ENCODE data around the gene SMAD5. TPM values are rescaled to one million over a fixed set of nuclear protein-coding genes. Genes with fewer than 3 reads are reported as not detected.

The SMAD5 gene
- total and polyA plus RNA-seq, 2 experiments from 2014 or later, result 37.5 to 56.6 TPM

- Mint-ChIP-seq H3K27ac (no peak overlapping the region), H3K9me3 (no peaks in the 10 kb centered on the region)
Measured at GRCh38 chr5:136174021-136174659, 41.5 kb downstream of the SMAD5 start.

GRCh38 chr5:136182618-136183017 is 50.0 kb downstream of the SMAD5 start:
- DNase-seq (ENCODE audit: low spot score), result no peak
- H3K36me3 Mint-ChIP-seq (ENCODE audit: low read depth), result peaks cover 9% of the 10 kb centered on the region; the same call in 2 of the 3 replicates
- H3K36me3 ChIP-seq (ENCODE audit: insufficient read depth), result no peaks in the 10 kb centered on the region
- H3K27ac Mint-ChIP-seq, result no peak overlapping the region
- no peaks in the 10 kb centered on the region for H3K4me1 ChIP-seq (ENCODE audit: insufficient read depth)
- H3F3A ChIP-seq (replicated peaks; ENCODE audit: low read depth), result no peaks in the 10 kb centered on the region
- peaks cover 3% of the 10 kb centered on the region for H4K20me1 ChIP-seq (replicated peaks; ENCODE audit: insufficient read depth)
- H3K27me3 Mint-ChIP-seq (ENCODE audit: insufficient read depth, low read depth, poor library complexity), result no peaks in the 10 kb centered on the region
- no peak overlapping the region for H3K4me3 ChIP-seq
- no peaks in the 10 kb centered on the region for H3K4me1 Mint-ChIP-seq
- H2AFZ ChIP-seq, result no peak overlapping the region
- H3K4me2 ChIP-seq, result no peak overlapping the region
- H3K27ac ChIP-seq (ENCODE audit: low read depth), result no peak overlapping the region
- H3K9me3 Mint-ChIP-seq, result no peaks in the 10 kb centered on the region
- no peak overlapping the region for H3K4me3 Mint-ChIP-seq
- peaks cover 8% of the 10 kb centered on the region; the same call in 1 of the 2 replicates for H3K27me3 ChIP-seq (ENCODE audit: insufficient read depth)
- H3K9me2 ChIP-seq (ENCODE audit: insufficient read depth), result no peaks in the 10 kb centered on the region
- H3K79me2 ChIP-seq (replicated peaks; ENCODE audit: insufficient read depth), result no peaks in the 10 kb centered on the region
- TF ChIP-seq EZH2phosphoT487 (IDR thresholded peaks at IDR 0.05; ENCODE audit: unreplicated experiment) (no peak), JUNB (IDR thresholded peaks at IDR 0.05; ENCODE audit: unreplicated experiment) (no peak), EZH2 (IDR thresholded peaks at IDR 0.05; ENCODE audit: low read depth, unreplicated experiment) (no peak), REST (IDR thresholded peaks at IDR 0.05; ENCODE audit: unreplicated experiment) (no peak), ZNF331 (CRISPR knock-in tag; IDR thresholded peaks at IDR 0.05; ENCODE audit: low read depth) (no peak), NANOG (IDR thresholded peaks at IDR 0.05; ENCODE audit: borderline replicate concordance) (no peak), STAT1 (IDR thresholded peaks at IDR 0.05; ENCODE audit: unreplicated experiment) (no peak)
- ATAC-seq, result no peak

More at GRCh38 chr5:136174021-136174659, 41.5 kb downstream of the SMAD5 start:
- no peaks in the 10 kb centered on the region for H3F3A ChIP-seq (replicated peaks; ENCODE audit: low read depth)
- no peaks in the 10 kb centered on the region; the same call in 2 of the 3 replicates for H3K4me1 Mint-ChIP-seq
- peaks cover 8% of the 10 kb centered on the region; the same call in 1 of the 2 replicates for H3K36me3 ChIP-seq (ENCODE audit: insufficient read depth)
- no peak overlapping the region for H3K4me3 ChIP-seq
- no peaks in the 10 kb centered on the region for H3K27me3 Mint-ChIP-seq (ENCODE audit: insufficient read depth, low read depth, poor library complexity)
- peaks cover 28% of the 10 kb centered on the region for H3K36me3 Mint-ChIP-seq (ENCODE audit: low read depth)
- H3K4me3 Mint-ChIP-seq, result no peak overlapping the region
- H4K20me1 ChIP-seq (replicated peaks; ENCODE audit: insufficient read depth), result peaks cover 10% of the 10 kb centered on the region; the same call in 1 of the 2 replicates
- H2AFZ ChIP-seq, result no peak overlapping the region
- DNase-seq (ENCODE audit: low spot score), result peak; percentile 67
- H3K9me2 ChIP-seq (ENCODE audit: insufficient read depth), result no peaks in the 10 kb centered on the region
- H3K4me2 ChIP-seq, result no peak overlapping the region
- no peaks in the 10 kb centered on the region for H3K79me2 ChIP-seq (replicated peaks; ENCODE audit: insufficient read depth)
- peak; percentile 66 for ATAC-seq
- H3K27me3 ChIP-seq (ENCODE audit: insufficient read depth), result no peaks in the 10 kb centered on the region
- H3K4me1 ChIP-seq (ENCODE audit: insufficient read depth), result no peaks in the 10 kb centered on the region
- no peak overlapping the region for H3K27ac ChIP-seq (ENCODE audit: low read depth)
- no peak for TF ChIP-seq POLR2AphosphoS5 (IDR thresholded peaks at IDR 0.05; ENCODE audit: low read depth)
- peak; percentile 73 to 78 for TF ChIP-seq CTCF (conservative IDR thresholded peaks at IDR 0.05; ENCODE audit: low read depth in 2 of 2)
- no peak for TF ChIP-seq ZNF331 (CRISPR knock-in tag; IDR thresholded peaks at IDR 0.05; ENCODE audit: low read depth)
- no peak for TF ChIP-seq CREB1 (CRISPR knock-in tag; IDR thresholded peaks at IDR 0.05; ENCODE audit: low read depth)
- TF ChIP-seq JUNB (IDR thresholded peaks at IDR 0.05; ENCODE audit: unreplicated experiment), result no peak
